HG03095 (cell line): ENCODE data around the gene TEF.

ENCODE experiments used
- ATAC-seq: cut with Tn5 transposase; IDR thresholded peaks from one replicate; pipeline ENCODE4 v1.9.1; 2021; ENCODE audit warnings: moderate library complexity; ENCODE audit not compliant: unreplicated experiment

Gene TEF

GRCh38 chr22:41447435-41448188 lies 65.9 kb downstream of the TEF start:
- no peak for ATAC-seq

GRCh38 chr22:41448189-41448808 lies 66.6 kb downstream of the TEF start:
- peak; percentile 37 for ATAC-seq
